HepG2 (cell line): ENCODE data around the gene PAK1IP1. TPM values are rescaled to one million over a fixed set of nuclear protein-coding genes. Genes with fewer than 3 reads are reported as not detected.
A peak's percentile ranks its signal among the peaks of the same experiment; 100 is the strongest.

Experiments used
- CSRNP1 ChIP-seq: sonication (generic); formaldehyde crosslinking; IDR thresholded peaks from 2 replicates; pipeline ENCODE4 v1.8.1; 2023; ENCODE audit warnings: mild to moderate bottlenecking, missing genetic modification reagents
- ELF4 ChIP-seq: sonication (generic); formaldehyde crosslinking; IDR thresholded peaks from 2 replicates; pipeline ENCODE4 v1.5.0; 2020; ENCODE audit warnings: missing genetic modification reagents, mild to moderate bottlenecking, moderate library complexity, borderline replicate concordance
- HES4 ChIP-seq: sonication (generic); formaldehyde crosslinking; IDR thresholded peaks from 2 replicates; pipeline ENCODE4 v1.9.0; 2021; ENCODE audit warnings: mild to moderate bottlenecking, missing genetic modification reagents, borderline replicate concordance
- KDM5A ChIP-seq: fragments of 200-600 bp; sonication (generic); IDR thresholded peaks from 2 replicates; pipeline ENCODE4 v1.7.0; 2018; ENCODE audit warnings: antibody characterized with exemption, mild to moderate bottlenecking, low read length, borderline replicate concordance
- LCORL ChIP-seq, 2 experiments: fragments of 450-650 bp in 1 of 2; sonication (generic) in 1 of 2; formaldehyde crosslinking in 1 of 2; IDR thresholded peaks; 2 replicates each; pipeline versions ENCODE4 v1.5.0 to v1.6.1; 2017 to 2020; ENCODE audit warnings: antibody characterized with exemption in 1 of 2, missing genetic modification reagents in 1 of 2
- RORA ChIP-seq: sonication (generic); formaldehyde crosslinking; IDR thresholded peaks from 2 replicates; pipeline ENCODE4 v1.5.0; 2020; ENCODE audit warnings: mild to moderate bottlenecking, missing genetic modification reagents, moderate library complexity
- TARDBP ChIP-seq: sonication (generic); formaldehyde crosslinking; IDR thresholded peaks from 2 replicates; pipeline ENCODE4 v1.8.0; 2022; ENCODE audit warnings: mild to moderate bottlenecking, missing genetic modification reagents
- ZNF160 ChIP-seq: sonication (generic); formaldehyde crosslinking; IDR thresholded peaks from 2 replicates; pipeline ENCODE4 v1.8.0; 2022; ENCODE audit warnings: mild to moderate bottlenecking, inconsistent platforms, missing genetic modification reagents
- ZNF713 ChIP-seq: sonication (generic); formaldehyde crosslinking; IDR thresholded peaks from 2 replicates; pipeline ENCODE4 v1.4.0; 2020; ENCODE audit warnings: mild to moderate bottlenecking, missing genetic modification reagents
- ZNF784 ChIP-seq: sonication (generic); formaldehyde crosslinking; IDR thresholded peaks from 2 replicates; pipeline ENCODE4 v1.5.1; 2020; ENCODE audit warnings: missing genetic modification reagents, mild to moderate bottlenecking, borderline replicate concordance
- ZNF788 ChIP-seq: sonication (generic); formaldehyde crosslinking; IDR thresholded peaks from 2 replicates; pipeline ENCODE4 v1.5.0; 2020; ENCODE audit warnings: mild to moderate bottlenecking, missing genetic modification reagents, borderline replicate concordance
- ZNF850 ChIP-seq: sonication (generic); formaldehyde crosslinking; conservative IDR thresholded peaks from 2 replicates; pipeline ENCODE4 v1.9.0; 2021; ENCODE audit warnings: mild to moderate bottlenecking, missing genetic modification reagents
- polyA plus RNA-seq, 8 experiments: library from polyadenylated mRNA; depleted of rRNA in 3 of 8; stranded (reverse) in 7 of 8; unstranded in 1 of 8; fragments of >200 nt; fragmentation: Illumina TruSeq in 4 of 8; extraction: Trizol in 4 of 8; gene quantifications; 2 replicates each; pipeline versions ENCODE4 v1.2.1 to v1.2.3, GENCODE V29; 2011 to 2016; ENCODE audit warnings: low read depth in 4 of 8, missing spikeins in 1 of 8, mixed read lengths in 1 of 8; ENCODE audit not compliant: insufficient read depth in 1 of 8
- total RNA-seq, 5 experiments: library from RNA; depleted of rRNA; stranded (reverse); fragments of >200 nt; fragmentation: Illumina TruSeq; extraction: Trizol; gene quantifications; 2 replicates each; pipeline ENCODE4 v1.2.3, GENCODE V29; 2016; ENCODE audit warnings: low read depth in 1 of 5

Gene PAK1IP1
- total and polyA plus RNA-seq, 2 of the 13 experiments (the other 11 are each of a cell fraction or from before 2014, with no cell fraction given), result 23.4 to 66.2 TPM

GRCh38 chr6:10695086-10695657, 400 bp downstream of the PAK1IP1 start (continued):
- TF ChIP-seq ZNF784 (CRISPR knock-in tag) (no peak), CSRNP1 (CRISPR knock-in tag) (0 out of 2 replicates have a peak, but pooled peaks have one; percentile 21), ZNF850 (CRISPR knock-in tag) (no peak), LCORL (IDR thresholded peaks at IDR 0.05) (no peak), LCORL (CRISPR knock-in tag; IDR thresholded peaks at IDR 0.05) (no peak), TARDBP (CRISPR knock-in tag) (0 out of 2 replicates have a peak, but pooled peaks have one; percentile 42), HES4 (CRISPR knock-in tag) (no peak), ZNF788 (CRISPR knock-in tag) (no peak), ZNF713 (CRISPR knock-in tag) (no peak), KDM5A (peak; percentile 93), ZNF160 (no peak), RORA (CRISPR knock-in tag) (0 out of 2 replicates have a peak, but pooled peaks have one; percentile 15), ELF4 (0 out of 2 replicates have a peak, but pooled peaks have one; percentile 5)
